NCI-H345 (cell line): ENCODE measurements around the gene ARHGAP8.
"Not testable (repeated sequence)": the region's sequence is repeated elsewhere in the genome, so short reads cannot be mapped to it uniquely, and the experiment has no call there.

Source experiments
- DNase-seq: peaks from one replicate; lab custom pipeline; 2025; lab: John Stamatoyannopoulos, UW

Gene ARHGAP8

GRCh38 chr22:44773082-44773481, 20.7 kb downstream of the ARHGAP8 start:
- no peak for DNase-seq

- no peak for DNase-seq
Measured at GRCh38 chr22:44775862-44776261, 23.5 kb downstream of the ARHGAP8 start.

- DNase-seq = peak; percentile 47
Measured at GRCh38 chr22:44776605-44777363, 24.4 kb downstream of the ARHGAP8 start.

- DNase-seq = no peak
Measured at GRCh38 chr22:44777364-44777755, 25.0 kb downstream of the ARHGAP8 start.

GRCh38 chr22:44780876-44781449, 28.6 kb downstream of the ARHGAP8 start:
- DNase-seq = no peak

- no peak for DNase-seq
Measured at GRCh38 chr22:44782363-44782963, 30.1 kb downstream of the ARHGAP8 start.

- DNase-seq = no peak
Measured at GRCh38 chr22:44783091-44783490, 30.7 kb downstream of the ARHGAP8 start.

GRCh38 chr22:44783581-44783980, 31.2 kb downstream of the ARHGAP8 start:
- no peak for DNase-seq

GRCh38 chr22:44786136-44786535, 33.8 kb downstream of the ARHGAP8 start:
- DNase-seq = no peak

GRCh38 chr22:44786610-44787009, 34.2 kb downstream of the ARHGAP8 start:
- DNase-seq = no peak

GRCh38 chr22:44787832-44788231, 35.5 kb downstream of the ARHGAP8 start:
- no peak for DNase-seq

GRCh38 chr22:44793106-44793505, 40.7 kb downstream of the ARHGAP8 start:
- DNase-seq = no peak

- no peak for DNase-seq
Measured at GRCh38 chr22:44793506-44794172, 41.3 kb downstream of the ARHGAP8 start.

GRCh38 chr22:44795701-44796630, 43.6 kb downstream of the ARHGAP8 start:
- no peak for DNase-seq

GRCh38 chr22:44797181-44797725, 44.9 kb downstream of the ARHGAP8 start:
- DNase-seq = no peak

- DNase-seq = no peak
Measured at GRCh38 chr22:44799077-44799945, 46.9 kb downstream of the ARHGAP8 start.

GRCh38 chr22:44799946-44800634, 47.7 kb downstream of the ARHGAP8 start:
- not testable (repeated sequence) for DNase-seq

GRCh38 chr22:44801476-44801875, 49.1 kb downstream of the ARHGAP8 start:
- DNase-seq = no peak

- DNase-seq = no peak
Measured at GRCh38 chr22:44802071-44802700, 49.8 kb downstream of the ARHGAP8 start.
